WTC11 (cell line): ENCODE measurements around the gene TRPM2. TPM values are rescaled to one million over a fixed set of nuclear protein-coding genes. Genes with fewer than 3 reads are reported as not detected.

Experiments
- ATAC-seq: fragments of 200-7000 bp; cut with Tn5 transposase; 2 replicates; pipeline ENCODE4 v1.10.0; 2021; ENCODE audit warnings: mild to moderate bottlenecking, moderate library complexity
- CTCF ChIA-PET: fragments of 300-600 bp; sonication (Branson Sonifier 250); formaldehyde crosslinking; loops from one replicate; lab custom pipeline; 2021; ENCODE audit warnings: antibody characterized with exemption; lab: Charles Lee
- POLR2A ChIA-PET: fragments of 350-600 bp; sonication (Branson Sonifier 250); formaldehyde crosslinking; loops from one replicate; lab custom pipeline; 2021; ENCODE audit warnings: antibody characterized with exemption; lab: Charles Lee
- DNase-seq: peaks from one replicate; pipeline ENCODE4 v3.0.0; 2021; ENCODE audit warnings: low spot score
- H3K27ac Mint-ChIP-seq: 2 replicates; pipeline ENCODE4 v1.8.0; 2021; ENCODE audit warnings: mixed read lengths
- H3K27me3 Mint-ChIP-seq: 2 replicates; pipeline ENCODE4 v1.8.0; 2021; ENCODE audit warnings: low read depth, mild to moderate bottlenecking, moderate library complexity, mixed read lengths
- H3K36me3 Mint-ChIP-seq: 2 replicates; pipeline ENCODE4 v1.8.0; 2021; ENCODE audit warnings: mixed read lengths
- H3K4me1 Mint-ChIP-seq: 2 replicates; pipeline ENCODE4 v1.8.0; 2022; ENCODE audit warnings: mixed read lengths
- H3K4me3 Mint-ChIP-seq: 2 replicates; pipeline ENCODE4 v1.8.0; 2021; ENCODE audit warnings: mild to moderate bottlenecking, moderate library complexity, mixed read lengths
- H3K9me3 Mint-ChIP-seq: 2 replicates; pipeline ENCODE4 v1.8.0; 2021; ENCODE audit warnings: mixed read lengths
- AR ChIP-seq: fragments of 250-450 bp; sonication (Bioruptor Pico); IDR thresholded peaks from 2 replicates; pipeline ENCODE4 v1.9.0; 2021; ENCODE audit warnings: mild to moderate bottlenecking
- E2F1 ChIP-seq: sonication (generic); formaldehyde crosslinking; IDR thresholded peaks from 2 replicates; pipeline ENCODE4 v1.8.0; 2022; ENCODE audit warnings: mild to moderate bottlenecking, missing genetic modification reagents
- E2F5 ChIP-seq: sonication (generic); formaldehyde crosslinking; IDR thresholded peaks from 2 replicates; pipeline ENCODE4 v1.8.1; 2022; ENCODE audit warnings: mild to moderate bottlenecking, moderate library complexity, missing genetic modification reagents
- FOXJ3 ChIP-seq: sonication (generic); formaldehyde crosslinking; IDR thresholded peaks from 2 replicates; pipeline ENCODE4 v1.9.0; 2021; ENCODE audit warnings: missing genetic modification reagents, mild to moderate bottlenecking, borderline replicate concordance
- FOXP4 ChIP-seq: sonication (generic); formaldehyde crosslinking; IDR thresholded peaks from 2 replicates; pipeline ENCODE4 v1.8.0; 2022; ENCODE audit warnings: mild to moderate bottlenecking, missing genetic modification reagents
- IRF1 ChIP-seq: sonication (generic); formaldehyde crosslinking; IDR thresholded peaks from 2 replicates; pipeline ENCODE4 v1.8.0; 2023; ENCODE audit warnings: missing genetic modification reagents
- NFYB ChIP-seq: sonication (generic); formaldehyde crosslinking; conservative IDR thresholded peaks from 2 replicates; pipeline ENCODE4 v1.8.0; 2022; ENCODE audit warnings: low read depth, missing genetic modification reagents
- OVOL2 ChIP-seq: fragments of 250-450 bp; sonication (Bioruptor Pico); IDR thresholded peaks from 2 replicates; pipeline ENCODE4 v1.9.0; 2021; ENCODE audit warnings: mild to moderate bottlenecking, borderline replicate concordance
- PREB ChIP-seq: sonication (generic); formaldehyde crosslinking; IDR thresholded peaks from 2 replicates; pipeline ENCODE4 v1.8.1; 2022; ENCODE audit warnings: mild to moderate bottlenecking, missing genetic modification reagents, moderate library complexity, borderline replicate concordance
- PRRX2 ChIP-seq: fragments of 250-450 bp; sonication (Bioruptor Pico); IDR thresholded peaks from 2 replicates; pipeline ENCODE4 v1.8.0; 2021; ENCODE audit warnings: mild to moderate bottlenecking
- SMAD4 ChIP-seq: sonication (generic); formaldehyde crosslinking; IDR thresholded peaks from 2 replicates; pipeline ENCODE4 v1.8.0; 2022; ENCODE audit warnings: mild to moderate bottlenecking, missing genetic modification reagents
- TEAD1 ChIP-seq: sonication (generic); formaldehyde crosslinking; IDR thresholded peaks from 2 replicates; pipeline ENCODE4 v1.8.0; 2022; ENCODE audit warnings: mild to moderate bottlenecking, missing genetic modification reagents
- ZNF121 ChIP-seq: sonication (generic); formaldehyde crosslinking; IDR thresholded peaks from 2 replicates; pipeline ENCODE4 v1.8.0; 2023; ENCODE audit warnings: missing genetic modification reagents
- ZNF281 ChIP-seq: sonication (generic); formaldehyde crosslinking; IDR thresholded peaks from 2 replicates; pipeline ENCODE4 v1.8.0; 2023; ENCODE audit warnings: mild to moderate bottlenecking, missing genetic modification reagents
- ZNF416 ChIP-seq: fragments of 250-450 bp; sonication (Bioruptor Pico); IDR thresholded peaks from 2 replicates; pipeline ENCODE4 v1.9.0; 2021; ENCODE audit warnings: mild to moderate bottlenecking, inconsistent platforms
- ZNF423 ChIP-seq: fragments of 250-450 bp; sonication (Bioruptor Pico); IDR thresholded peaks from 2 replicates; pipeline ENCODE4 v2.1.2; 2022; ENCODE audit warnings: mild to moderate bottlenecking, moderate library complexity
- ZNF512 ChIP-seq: sonication (generic); formaldehyde crosslinking; IDR thresholded peaks from 2 replicates; pipeline ENCODE4 v1.8.1; 2022; ENCODE audit warnings: missing genetic modification reagents, borderline replicate concordance
- total RNA-seq: library from RNA; stranded (reverse); gene quantifications from 3 replicates; pipeline ENCODE4 v1.2.3, GENCODE V29; 2021

TRPM2 gene
- total RNA-seq, 1 experiment from 2014 or later = 0.92 TPM

GRCh38 chr21:44413566-44414290 lies 60.3 kb downstream of the TRPM2 start:
- TF ChIP-seq ZNF281 (CRISPR knock-in tag) (no peak), OVOL2 (CRISPR knock-in tag) (no peak), SMAD4 (CRISPR knock-in tag) (no peak), AR (no peak), ZNF416 (CRISPR knock-in tag) (no peak), IRF1 (CRISPR knock-in tag) (no peak), FOXJ3 (CRISPR knock-in tag) (no peak), PRRX2 (CRISPR knock-in tag) (no peak)
- Mint-ChIP-seq H3K4me3 (no peak overlapping the region), H3K4me1 (no peaks in the 10 kb centered on the region), H3K27me3 (peaks cover 2% of the 10 kb centered on the region; the same call in 1 of the 2 replicates), H3K27ac (no peak overlapping the region), H3K36me3 (peaks cover 5% of the 10 kb centered on the region), H3K9me3 (peaks cover 10% of the 10 kb centered on the region)
- ChIA-PET POLR2A (no interaction called here), CTCF (interaction anchor here (1.0 kb wide), 1 partner anchor 31 kb away, joined by 4 read pairs; no protein-coding TSS in a partner anchor)
- no peak for ATAC-seq
- no peak for DNase-seq

- Mint-ChIP-seq H3K27ac (no peak overlapping the region), H3K9me3 (peaks cover 9% of the 10 kb centered on the region), H3K4me1 (no peaks in the 10 kb centered on the region), H3K4me3 (no peak overlapping the region), H3K27me3 (no peaks in the 10 kb centered on the region), H3K36me3 (peaks cover 7% of the 10 kb centered on the region; the same call in 1 of the 2 replicates)
- DNase-seq (no peak), ATAC-seq (no peak)
- POLR2A ChIA-PET = no interaction called here
- no peak for TF ChIP-seq ZNF416 (CRISPR knock-in tag)
- TF ChIP-seq FOXP4 = no peak
- no peak for TF ChIP-seq TEAD1 (CRISPR knock-in tag)
- TF ChIP-seq NFYB (CRISPR knock-in tag) = no peak
- no peak for TF ChIP-seq PRRX2 (CRISPR knock-in tag)
- no peak for TF ChIP-seq ZNF121 (CRISPR knock-in tag)
- TF ChIP-seq PREB (CRISPR knock-in tag) = no peak
- no peak for TF ChIP-seq E2F1 (CRISPR knock-in tag)
- TF ChIP-seq ZNF423 = no peak
- no peak for TF ChIP-seq ZNF512 (CRISPR knock-in tag)
- TF ChIP-seq E2F5 (CRISPR knock-in tag) = no peak
- CTCF ChIA-PET = interaction anchor here (1.0 kb wide), 1 partner anchor 30 kb away, joined by 4 read pairs; no protein-coding TSS in a partner anchor
These were observed 61.1 kb downstream of the TRPM2 start for GRCh38 chr21:44414291-44415072.
